ENCODE data around the gene SART3. TPM values are rescaled to one million over a fixed set of nuclear protein-coding genes. Genes with fewer than 3 reads are reported as not detected.

SART3 gene
- polyA plus RNA-seq, 1 donor (not counting 4 experiments of a cell fraction or from before 2014, with no cell fraction given): 19.0 TPM

GRCh38 chr12:108589840-108590229 is 28.9 kb upstream of the SART3 start:
- Histone ChIP-seq H3K36me3 (ENCODE audit: control insufficient read depth in 2 of 2, extremely low read depth in 1 of 2, insufficient read depth in 2 of 2, low read length in 2 of 2) (no peaks in the 10 kb centered on the region), H2AFZ (ENCODE audit: control insufficient read depth, low read length) (no peak overlapping the region), H3K4me2 (ENCODE audit: control insufficient read depth, extremely low read depth, insufficient read depth, low read depth, low read length) (no peak overlapping the region), H3K9ac (ENCODE audit: control insufficient read depth, extremely low read depth, insufficient read depth, low read length) (no peak overlapping the region), H3K79me2 (ENCODE audit: control insufficient read depth, insufficient read depth, low read length) (no peaks in the 10 kb centered on the region), H3K4me3 (ENCODE audit: control insufficient read depth in 2 of 3, extremely low read depth in 1 of 3, insufficient read depth in 2 of 3, low read depth in 1 of 3, low read length in 3 of 3) (no peak overlapping the region), H3K9me1 (ENCODE audit: control insufficient read depth, extremely low read depth, insufficient read depth, low read length) (no peaks in the 10 kb centered on the region), H4K20me1 (ENCODE audit: control insufficient read depth, extremely low read depth, insufficient read depth, low read length) (no peaks in the 10 kb centered on the region), H3K9me3 (ENCODE audit: control insufficient read depth, low read depth, low read length) (no peaks in the 10 kb centered on the region), H3K4me1 (ENCODE audit: control insufficient read depth, extremely low read depth, insufficient read depth, low read length) (no peaks in the 10 kb centered on the region), H3K27ac (ENCODE audit: control insufficient read depth, insufficient read depth, low read length) (no peak overlapping the region), H3K27me3 (ENCODE audit: control insufficient read depth, extremely low read depth, insufficient read depth, low read length) (peaks cover 17% of the 10 kb centered on the region)
- DNase-seq (ENCODE audit: low read depth, low spot score) (no peak), FAIRE-seq (no peak)
- TF ChIP-seq EZH2 (IDR thresholded peaks at IDR 0.05; ENCODE audit: low read length): no peak
- TF ChIP-seq, protein P1, sequence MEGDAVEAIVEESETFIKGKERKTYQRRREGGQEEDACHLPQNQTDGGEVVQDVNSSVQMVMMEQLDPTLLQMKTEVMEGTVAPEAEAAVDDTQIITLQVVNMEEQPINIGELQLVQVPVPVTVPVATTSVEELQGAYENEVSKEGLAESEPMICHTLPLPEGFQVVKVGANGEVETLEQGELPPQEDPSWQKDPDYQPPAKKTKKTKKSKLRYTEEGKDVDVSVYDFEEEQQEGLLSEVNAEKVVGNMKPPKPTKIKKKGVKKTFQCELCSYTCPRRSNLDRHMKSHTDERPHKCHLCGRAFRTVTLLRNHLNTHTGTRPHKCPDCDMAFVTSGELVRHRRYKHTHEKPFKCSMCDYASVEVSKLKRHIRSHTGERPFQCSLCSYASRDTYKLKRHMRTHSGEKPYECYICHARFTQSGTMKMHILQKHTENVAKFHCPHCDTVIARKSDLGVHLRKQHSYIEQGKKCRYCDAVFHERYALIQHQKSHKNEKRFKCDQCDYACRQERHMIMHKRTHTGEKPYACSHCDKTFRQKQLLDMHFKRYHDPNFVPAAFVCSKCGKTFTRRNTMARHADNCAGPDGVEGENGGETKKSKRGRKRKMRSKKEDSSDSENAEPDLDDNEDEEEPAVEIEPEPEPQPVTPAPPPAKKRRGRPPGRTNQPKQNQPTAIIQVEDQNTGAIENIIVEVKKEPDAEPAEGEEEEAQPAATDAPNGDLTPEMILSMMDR (optimal IDR thresholded peaks at IDR 0.05 in 1 of 3, IDR thresholded peaks at IDR 0.05 in 1 of 3, conservative IDR thresholded peaks at IDR 0.05 in 1 of 3; ENCODE audit: extremely low read depth in 1 of 3, insufficient read depth in 2 of 3, low read length in 3 of 3): no peak
- dilution Hi-C loops (cut with MboI; ENCODE audit: extremely low pct_ligation_motif_present, low sequenced_read_pairs): no loop called here

- TF ChIP-seq, protein P1 (optimal IDR thresholded peaks at IDR 0.05 in 1 of 3, IDR thresholded peaks at IDR 0.05 in 1 of 3, conservative IDR thresholded peaks at IDR 0.05 in 1 of 3; ENCODE audit: extremely low read depth in 1 of 3, insufficient read depth in 2 of 3, low read length in 3 of 3): no peak
- no peak for TF ChIP-seq EZH2 (IDR thresholded peaks at IDR 0.05; ENCODE audit: low read length)
- no peak overlapping the region for H3K4me2 ChIP-seq (ENCODE audit: control insufficient read depth, extremely low read depth, insufficient read depth, low read depth, low read length)
Measured at GRCh38 chr12:108589028-108589839, 28.3 kb upstream of the SART3 start.

More at GRCh38 chr12:108589028-108589839, 28.3 kb upstream of the SART3 start:
- H2AFZ ChIP-seq (ENCODE audit: control insufficient read depth, low read length): no peak overlapping the region
- no peak for FAIRE-seq
- H3K27me3 ChIP-seq (ENCODE audit: control insufficient read depth, extremely low read depth, insufficient read depth, low read length): peaks cover 17% of the 10 kb centered on the region
- H3K4me1 ChIP-seq (ENCODE audit: control insufficient read depth, extremely low read depth, insufficient read depth, low read length): no peaks in the 10 kb centered on the region
- dilution Hi-C loops (cut with MboI; ENCODE audit: extremely low pct_ligation_motif_present, low sequenced_read_pairs): no loop called here
- no peaks in the 10 kb centered on the region for H4K20me1 ChIP-seq (ENCODE audit: control insufficient read depth, extremely low read depth, insufficient read depth, low read length)
- DNase-seq (ENCODE audit: low read depth, low spot score): no peak
- H3K79me2 ChIP-seq (ENCODE audit: control insufficient read depth, insufficient read depth, low read length): no peaks in the 10 kb centered on the region
- H3K36me3 ChIP-seq (ENCODE audit: control insufficient read depth in 2 of 2, extremely low read depth in 1 of 2, insufficient read depth in 2 of 2, low read length in 2 of 2): no peaks in the 10 kb centered on the region
- H3K9me1 ChIP-seq (ENCODE audit: control insufficient read depth, extremely low read depth, insufficient read depth, low read length): no peaks in the 10 kb centered on the region
- no peak overlapping the region for H3K4me3 ChIP-seq (ENCODE audit: control insufficient read depth in 2 of 3, extremely low read depth in 1 of 3, insufficient read depth in 2 of 3, low read depth in 1 of 3, low read length in 3 of 3)
- no peak overlapping the region for H3K27ac ChIP-seq (ENCODE audit: control insufficient read depth, insufficient read depth, low read length)
- H3K9ac ChIP-seq (ENCODE audit: control insufficient read depth, extremely low read depth, insufficient read depth, low read length): no peak overlapping the region
- no peaks in the 10 kb centered on the region for H3K9me3 ChIP-seq (ENCODE audit: control insufficient read depth, low read depth, low read length)
